H1 (cell line): ENCODE measurements around the gene GID8. TPM values are rescaled to one million over a fixed set of nuclear protein-coding genes. Genes with fewer than 3 reads are reported as not detected.

Source experiments
- CTCF ChIA-PET: fragments of 300-600 bp; sonication (Branson Sonifier 250); formaldehyde crosslinking; loops from one replicate; lab custom pipeline; 2021; ENCODE audit not compliant: partially characterized antibody; lab: Charles Lee
- POLR2A ChIA-PET: fragments of 300-600 bp; sonication (Branson Sonifier 250); formaldehyde crosslinking; loops from one replicate; lab custom pipeline; 2021; ENCODE audit warnings: inconsistent platforms; ENCODE audit not compliant: partially characterized antibody; lab: Charles Lee
- DNase-seq, 2 experiments: peaks; one replicate each; pipeline versions ENCODE4 v3.0.0 to v3.0.0-alpha.2; 2010 to 2022; ENCODE audit warnings: low spot score in 2 of 2, low read depth in 1 of 2, mixed read lengths in 1 of 2
- FAIRE-seq: peaks from 2 replicates; lab custom pipeline; 2011; peaks lifted over from hg19 to GRCh38; lab: Jason Lieb, UNC
- H2AFZ ChIP-seq: 2 replicates; pipeline ENCODE4 v1.8.1; 2012; ENCODE audit warnings: low read length, inconsistent platforms
- H2AK5ac ChIP-seq: 2 replicates; pipeline ENCODE4 v1.6.1; 2013; ENCODE audit warnings: low read depth, low read length
- H2BK120ac ChIP-seq: replicated peaks from 2 replicates; pipeline ENCODE3; 2013; ENCODE audit warnings: low read depth, low read length, inconsistent platforms
- H2BK12ac ChIP-seq: 2 replicates; pipeline ENCODE4 v1.6.1; 2013; ENCODE audit warnings: low read depth, low read length
- H2BK15ac ChIP-seq: 2 replicates; pipeline ENCODE4 v1.6.1; 2013; ENCODE audit warnings: low read length
- H2BK20ac ChIP-seq: 2 replicates; pipeline ENCODE4 v1.6.1; 2013; ENCODE audit warnings: low read length
- H2BK5ac ChIP-seq: 2 replicates; pipeline ENCODE4 v1.6.1; 2013; ENCODE audit warnings: low read depth, low read length
- H3K14ac ChIP-seq: 2 replicates; pipeline ENCODE4 v1.6.1; 2013; ENCODE audit warnings: inconsistent platforms; ENCODE audit not compliant: insufficient read length
- H3K18ac ChIP-seq: 2 replicates; pipeline ENCODE4 v1.6.1; 2013; ENCODE audit warnings: low read length; ENCODE audit errors: extremely low read depth
- H3K23ac ChIP-seq: 2 replicates; pipeline ENCODE4 v1.6.1; 2013; ENCODE audit warnings: inconsistent platforms; ENCODE audit not compliant: insufficient read length
- H3K23me2 ChIP-seq: 2 replicates; pipeline ENCODE4 v1.6.1; 2013; ENCODE audit warnings: low read depth, low read length
- H3K27ac ChIP-seq: 2 replicates; pipeline ENCODE4 v1.6.1; 2011; ENCODE audit warnings: low read depth, low read length, inconsistent platforms
- H3K27me3 ChIP-seq, 4 experiments: replicated peaks in 1 of 4; 1 replicate in 1 of 4; 2 replicates in 3 of 4; pipeline versions ENCODE4 v1.6.1 to v1.8.1; 2011 to 2013; ENCODE audit warnings: low read length in 3 of 4, mild to moderate bottlenecking in 3 of 4, inconsistent platforms in 2 of 4, mixed read lengths in 2 of 4, moderate library complexity in 1 of 4; ENCODE audit not compliant: control insufficient read depth in 3 of 4, insufficient read depth in 3 of 4; ENCODE audit errors: extremely low read depth in 1 of 4
- H3K36me3 ChIP-seq, 4 experiments: 2 replicates each; pipeline versions ENCODE4 v1.6.1 to v1.8.1; 2011 to 2013; ENCODE audit warnings: mild to moderate bottlenecking in 4 of 4, low read length in 3 of 4, moderate library complexity in 2 of 4, control low read depth in 1 of 4, inconsistent platforms in 1 of 4; ENCODE audit not compliant: insufficient read depth in 4 of 4, control insufficient read depth in 2 of 4
- H3K4ac ChIP-seq: replicated peaks from 2 replicates; pipeline ENCODE3; 2013; ENCODE audit warnings: low read length, low read depth, mixed read lengths, inconsistent platforms; ENCODE audit not compliant: insufficient read length
- H3K4me1 ChIP-seq, 4 experiments: replicated peaks in 1 of 4; 1 replicate in 1 of 4; 2 replicates in 3 of 4; pipeline versions ENCODE4 v1.6.1 to v1.8.1; 2011 to 2013; ENCODE audit warnings: low read length in 3 of 4, inconsistent platforms in 2 of 4, mixed read lengths in 1 of 4; ENCODE audit not compliant: insufficient read depth in 4 of 4, control insufficient read depth in 3 of 4
- H3K4me2 ChIP-seq, 2 experiments: 2 replicates each; pipeline versions ENCODE4 v1.6.1 to v1.8.1; 2011 to 2013; ENCODE audit warnings: low read depth in 2 of 2, low read length in 2 of 2, control low read depth in 1 of 2, inconsistent platforms in 1 of 2, mild to moderate bottlenecking in 1 of 2; ENCODE audit not compliant: insufficient read depth in 1 of 2
- H3K4me3 ChIP-seq, 4 experiments: fragments of 200-600, 300-600 bp in 1 of 4; sonication (generic), shearing (Covaris generic), sonication (Bioruptor Twin) in 1 of 4; 2 replicates each; pipeline versions ENCODE4 v1.5.1 to v1.8.1; 2011 to 2016; ENCODE audit warnings: low read length in 4 of 4, low read depth in 3 of 4, control low read depth in 2 of 4, inconsistent platforms in 2 of 4, mild to moderate bottlenecking in 2 of 4, mixed read lengths in 1 of 4, moderate library complexity in 1 of 4; ENCODE audit not compliant: insufficient read depth in 2 of 4; ENCODE audit errors: extremely low read depth in 1 of 4
- H3K56ac ChIP-seq: replicated peaks from 2 replicates; pipeline ENCODE3; 2013; ENCODE audit warnings: low read depth, mild to moderate bottlenecking, mixed read lengths, low read length, inconsistent platforms; ENCODE audit not compliant: insufficient read length
- H3K79me1 ChIP-seq: 2 replicates; pipeline ENCODE4 v1.6.1; 2013; ENCODE audit warnings: low read depth, low read length, control low read depth
- H3K79me2 ChIP-seq, 2 experiments: 2 replicates each; pipeline versions ENCODE4 v1.6.1 to v1.8.1; 2012 to 2013; ENCODE audit warnings: low read length in 2 of 2, mild to moderate bottlenecking in 2 of 2, inconsistent platforms in 1 of 2; ENCODE audit not compliant: insufficient read depth in 2 of 2, control insufficient read depth in 1 of 2
- H3K9ac ChIP-seq, 4 experiments: replicated peaks in 1 of 4; 1 replicate in 1 of 4; 2 replicates in 3 of 4; pipeline versions ENCODE4 v1.6.1 to v1.8.1; 2011 to 2013; ENCODE audit warnings: low read depth in 3 of 4, low read length in 3 of 4, control low read depth in 2 of 4, mild to moderate bottlenecking in 2 of 4, moderate library complexity in 2 of 4, inconsistent platforms in 1 of 4; ENCODE audit errors: extremely low read depth in 1 of 4
- H3K9me3 ChIP-seq, 2 experiments: 2 replicates each; pipeline versions ENCODE4 v1.6.1 to v1.8.1; 2012 to 2013; ENCODE audit warnings: mild to moderate bottlenecking in 2 of 2, moderate library complexity in 2 of 2, control low read depth in 1 of 2, inconsistent platforms in 1 of 2, low read depth in 1 of 2, low read length in 1 of 2, mixed read lengths in 1 of 2; ENCODE audit not compliant: insufficient read depth in 2 of 2
- H4K20me1 ChIP-seq, 2 experiments: replicated peaks in 1 of 2; 2 replicates each; pipeline versions ENCODE3 to v1.8.1; 2011 to 2013; ENCODE audit warnings: inconsistent platforms in 2 of 2, low read length in 2 of 2, mild to moderate bottlenecking in 1 of 2; ENCODE audit not compliant: insufficient read depth in 2 of 2, control insufficient read depth in 1 of 2
- H4K5ac ChIP-seq: 2 replicates; pipeline ENCODE4 v1.6.1; 2013; ENCODE audit warnings: low read length, low read depth, mixed read lengths, inconsistent platforms; ENCODE audit not compliant: insufficient read length
- H4K8ac ChIP-seq: 2 replicates; pipeline ENCODE4 v1.8.0; 2013; ENCODE audit warnings: mild to moderate bottlenecking, moderate library complexity, low read length, inconsistent platforms; ENCODE audit not compliant: insufficient read depth; ENCODE audit errors: extremely low read depth
- H4K91ac ChIP-seq: replicated peaks from 2 replicates; pipeline ENCODE3; 2013; ENCODE audit warnings: low read length, mixed read lengths, inconsistent platforms; ENCODE audit not compliant: insufficient read length
- ATF3 ChIP-seq: IDR thresholded peaks from 2 replicates; pipeline ENCODE4 v1.6.1; 2011; ENCODE audit warnings: low read depth, mild to moderate bottlenecking, low read length; ENCODE audit not compliant: insufficient read depth
- BRCA1 ChIP-seq: IDR thresholded peaks from 2 replicates; pipeline ENCODE4 v1.6.1; 2012; ENCODE audit warnings: low read depth, low read length, improper control_type of control experiment
- CREB1 ChIP-seq: IDR thresholded peaks from 2 replicates; pipeline ENCODE4 v1.6.1; 2012; ENCODE audit warnings: inconsistent platforms
- EGR1 ChIP-seq: IDR thresholded peaks from 2 replicates; pipeline ENCODE4 v1.6.1; 2011; ENCODE audit warnings: low read depth, low read length, borderline replicate concordance
- EZH2 ChIP-seq: fragments of 200-600 bp; sonication (generic); IDR thresholded peaks from 2 replicates; pipeline ENCODE4 v1.7.1; 2012; ENCODE audit warnings: low read depth, mild to moderate bottlenecking, moderate library complexity, low read length, inconsistent platforms; ENCODE audit not compliant: severe bottlenecking
- FOSL1 ChIP-seq: IDR thresholded peaks from 2 replicates; pipeline ENCODE4 v1.6.1; 2011; ENCODE audit warnings: mild to moderate bottlenecking, low read depth, low read length, moderate library complexity; ENCODE audit not compliant: insufficient read depth
- PHF8 ChIP-seq: fragments of 200-600 bp; sonication (generic); conservative IDR thresholded peaks from 2 replicates; pipeline ENCODE4 v1.7.1; 2012; ENCODE audit warnings: low read depth, mild to moderate bottlenecking, inconsistent platforms, low read length, moderate library complexity
- POLR2A ChIP-seq, 2 experiments: IDR thresholded peaks; 1 replicate in 1 of 2; 2 replicates in 1 of 2; pipeline ENCODE4 v1.6.1; 2011; ENCODE audit warnings: low read depth in 2 of 2, low read length in 2 of 2, mild to moderate bottlenecking in 2 of 2; ENCODE audit errors: control extremely low read depth in 1 of 2
- SIN3A ChIP-seq, 2 experiments: IDR thresholded peaks in 1 of 2; conservative IDR thresholded peaks in 1 of 2; 2 replicates each; pipeline ENCODE4 v1.6.1; 2011 to 2012; ENCODE audit warnings: low read length in 2 of 2, improper control_type of control experiment in 1 of 2, low read depth in 1 of 2, mild to moderate bottlenecking in 1 of 2
- SUZ12 ChIP-seq: fragments of 200-600 bp; sonication (generic); IDR thresholded peaks from 2 replicates; pipeline ENCODE4 v1.6.1; 2012; ENCODE audit warnings: mild to moderate bottlenecking, inconsistent platforms, low read length, moderate library complexity, mixed read lengths
- TCF12 ChIP-seq: IDR thresholded peaks from 2 replicates; pipeline ENCODE4 v1.6.1; 2011; ENCODE audit warnings: low read depth, mild to moderate bottlenecking, low read length
- WGBS, 2 experiments: shearing (Covaris generic) in 1 of 2; methylation state at CpG; one replicate each; pipeline versions ENCODE4 v1.1.6 to v1.1.7; 2013 to 2015; ENCODE audit warnings: low lambda C conversion rate in 2 of 2, mixed read lengths in 2 of 2, inconsistent platforms in 1 of 2, low coverage in 1 of 2, missing lambda C conversion rate in 1 of 2; ENCODE audit not compliant: insufficient replicate concordance in 2 of 2, insufficient coverage in 1 of 2, insufficient read length in 1 of 2; ENCODE audit errors: extremely low coverage in 1 of 2, missing lambda C conversion rate in 1 of 2; 5-methylcytosine and 5-hydroxymethylcytosine counted together
- polyA plus RNA-seq, 7 experiments: library from polyadenylated mRNA; depleted of rRNA in 3 of 7; stranded (reverse) in 5 of 7; unstranded in 2 of 7; fragments of >200 nt in 5 of 7; fragments of 200-250 nt in 2 of 7; gene quantifications; 1 replicate in 5 of 7; 2 replicates in 1 of 7; 4 replicates in 1 of 7; pipeline versions ENCODE4 v1.2.1 to v1.2.3, GENCODE V29; 2011 to 2013; ENCODE audit warnings: missing spikeins in 2 of 7, mixed read lengths in 2 of 7
- total RNA-seq: library from RNA; stranded (reverse); fragmentation: NEBNext Ultra II Directional; extraction: Animal tissue kit (Norgen Biotek cat#: 25700); gene quantifications from 2 replicates; pipeline ENCODE4 v1.2.1, GENCODE V29; 2021

GID8 gene
- total and polyA plus RNA-seq, 2 of the 8 experiments (the other 6 are each of a cell fraction or from before 2014, with no cell fraction given): 39.7 to 72.9 TPM

- Histone ChIP-seq H3K79me2 (no peaks in the 10 kb centered on the region), H3K9me3 (no peaks in the 10 kb centered on the region), H2BK12ac (no peak overlapping the region), H2BK15ac (no peak overlapping the region), H4K8ac (no peak overlapping the region), H4K91ac (no peak overlapping the region), H3K23ac (no peak overlapping the region), H2BK120ac (no peak overlapping the region), H3K56ac (no peak overlapping the region), H3K36me3 (peaks cover 0 to 7% (median 0%) of the 10 kb centered on the region in 4 experiments; a peak in 3 of 8 replicates), H3K14ac (no peak overlapping the region), H3K4ac (no peak overlapping the region), H2AK5ac (no peak overlapping the region), H3K4me1 (peaks cover 0 to 4% (median 0%) of the 10 kb centered on the region in 4 experiments; a peak in 4 of 7 replicates), H3K27me3 (peaks cover 0 to 1% (median 0%) of the 10 kb centered on the region in 4 experiments; a peak in 1 of 7 replicates), H3K4me3 (no peak overlapping the region), H3K23me2 (peaks cover 2% of the 10 kb centered on the region; the same call in 1 of the 2 replicates), H3K79me1 (no peaks in the 10 kb centered on the region), H3K4me2 (no peak overlapping the region), H2BK20ac (no peak overlapping the region), H3K27ac (no peak overlapping the region), H3K9ac (no peak overlapping the region), H4K20me1 (peaks cover 0 to 5% of the 10 kb centered on the region in 2 experiments), H4K5ac (no peak overlapping the region), H2BK5ac (no peak overlapping the region), H2AFZ (no peak overlapping the region), H3K18ac (no peak overlapping the region)
- ChIA-PET CTCF (interaction anchor here (1.0 to 8.1 kb wide), 5 partner anchors 12 to 65 kb away, joined by 3 to 53 read pairs (median 5); partner anchors contain the start of gene BHLHE23), POLR2A (interaction anchor here (1.9 kb wide), 1 partner anchor 12 kb away, joined by 9 read pairs; no protein-coding TSS in a partner anchor)
- WGBS, 2 experiments: 91% methylated on average over 26 of the region's 27 CpGs; no CpG with 5 or more reads in 1 of the 2 experiments
- DNase-seq (no peak), FAIRE-seq (no peak)
- TF ChIP-seq EZH2 (no peak), FOSL1 (no peak), CREB1 (no peak), ATF3 (no peak), TCF12 (no peak), SIN3A (conservative IDR thresholded peaks at IDR 0.05 in 1 of 2, IDR thresholded peaks at IDR 0.05 in 1 of 2; ENCODE audit: low read depth in 1 of 2, low read length in 2 of 2) (no peak), EGR1 (no peak), POLR2A (IDR thresholded peaks at IDR 0.05; ENCODE audit: control extremely low read depth in 1 of 2, low read depth in 2 of 2, low read length in 2 of 2) (no peak), PHF8 (no peak), SUZ12 (no peak), BRCA1 (no peak)
These were observed 28.5 kb downstream of the GID8 start for GRCh38 chr20:62966212-62967148.
